PFSK-1 (cell line): ENCODE measurements around the gene GON4L.

ENCODE experiments used
- POLR2AphosphoS5 ChIP-seq: IDR thresholded peaks from 2 replicates; pipeline ENCODE4 v1.6.1; 2012; ENCODE audit warnings: low read depth, mild to moderate bottlenecking, control low read depth, low read length, moderate library complexity
- TF ChIP-seq, protein P1 (sequence below), 2 experiments: IDR thresholded peaks; 2 replicates each; pipeline versions ENCODE4 v1.6.1 to v1.8.0; 2011 to 2012; ENCODE audit warnings: low read depth in 2 of 2, low read length in 2 of 2, control low read depth in 1 of 2, inconsistent platforms in 1 of 2, mild to moderate bottlenecking in 1 of 2, moderate library complexity in 1 of 2; ENCODE audit not compliant: insufficient read depth in 1 of 2

DNA sequence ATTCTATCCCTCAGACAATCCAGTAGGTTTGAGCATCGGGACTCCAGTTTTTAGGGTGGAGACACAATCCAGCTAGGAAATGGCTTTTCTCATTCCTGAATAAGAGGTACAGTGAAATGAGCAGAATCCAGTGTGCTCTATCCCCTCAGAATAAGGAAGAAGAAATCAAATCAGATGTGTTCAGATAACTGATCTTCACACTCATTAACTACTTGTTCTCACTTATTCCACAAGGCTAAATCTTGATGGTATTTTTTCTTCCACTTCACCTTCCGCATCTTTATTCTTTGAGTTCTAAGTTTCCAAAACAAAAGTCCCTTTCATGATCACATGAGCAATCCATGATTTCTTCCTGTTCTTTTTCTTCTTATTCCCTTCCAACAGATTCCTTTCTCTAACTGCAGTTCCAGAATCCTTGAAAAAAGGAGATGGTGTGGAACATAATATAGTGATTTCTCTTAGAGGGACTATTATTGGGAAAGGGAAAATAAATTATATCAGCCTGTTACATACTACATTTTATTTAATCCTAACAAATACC lies 4.0 kb upstream of the GON4L start:
- no peak for TF ChIP-seq POLR2AphosphoS5
- TF ChIP-seq, protein P1, sequence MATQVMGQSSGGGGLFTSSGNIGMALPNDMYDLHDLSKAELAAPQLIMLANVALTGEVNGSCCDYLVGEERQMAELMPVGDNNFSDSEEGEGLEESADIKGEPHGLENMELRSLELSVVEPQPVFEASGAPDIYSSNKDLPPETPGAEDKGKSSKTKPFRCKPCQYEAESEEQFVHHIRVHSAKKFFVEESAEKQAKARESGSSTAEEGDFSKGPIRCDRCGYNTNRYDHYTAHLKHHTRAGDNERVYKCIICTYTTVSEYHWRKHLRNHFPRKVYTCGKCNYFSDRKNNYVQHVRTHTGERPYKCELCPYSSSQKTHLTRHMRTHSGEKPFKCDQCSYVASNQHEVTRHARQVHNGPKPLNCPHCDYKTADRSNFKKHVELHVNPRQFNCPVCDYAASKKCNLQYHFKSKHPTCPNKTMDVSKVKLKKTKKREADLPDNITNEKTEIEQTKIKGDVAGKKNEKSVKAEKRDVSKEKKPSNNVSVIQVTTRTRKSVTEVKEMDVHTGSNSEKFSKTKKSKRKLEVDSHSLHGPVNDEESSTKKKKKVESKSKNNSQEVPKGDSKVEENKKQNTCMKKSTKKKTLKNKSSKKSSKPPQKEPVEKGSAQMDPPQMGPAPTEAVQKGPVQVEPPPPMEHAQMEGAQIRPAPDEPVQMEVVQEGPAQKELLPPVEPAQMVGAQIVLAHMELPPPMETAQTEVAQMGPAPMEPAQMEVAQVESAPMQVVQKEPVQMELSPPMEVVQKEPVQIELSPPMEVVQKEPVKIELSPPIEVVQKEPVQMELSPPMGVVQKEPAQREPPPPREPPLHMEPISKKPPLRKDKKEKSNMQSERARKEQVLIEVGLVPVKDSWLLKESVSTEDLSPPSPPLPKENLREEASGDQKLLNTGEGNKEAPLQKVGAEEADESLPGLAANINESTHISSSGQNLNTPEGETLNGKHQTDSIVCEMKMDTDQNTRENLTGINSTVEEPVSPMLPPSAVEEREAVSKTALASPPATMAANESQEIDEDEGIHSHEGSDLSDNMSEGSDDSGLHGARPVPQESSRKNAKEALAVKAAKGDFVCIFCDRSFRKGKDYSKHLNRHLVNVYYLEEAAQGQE (IDR thresholded peaks at IDR 0.05; ENCODE audit: insufficient read depth in 1 of 2, low read depth in 2 of 2, low read length in 2 of 2) = no peak
